ENCODE data around the gene OSCP1.
"Not testable (repeated sequence)": the region's sequence is repeated elsewhere in the genome, so short reads cannot be mapped to it uniquely, and the experiment has no call there.

OSCP1 gene

DNA sequence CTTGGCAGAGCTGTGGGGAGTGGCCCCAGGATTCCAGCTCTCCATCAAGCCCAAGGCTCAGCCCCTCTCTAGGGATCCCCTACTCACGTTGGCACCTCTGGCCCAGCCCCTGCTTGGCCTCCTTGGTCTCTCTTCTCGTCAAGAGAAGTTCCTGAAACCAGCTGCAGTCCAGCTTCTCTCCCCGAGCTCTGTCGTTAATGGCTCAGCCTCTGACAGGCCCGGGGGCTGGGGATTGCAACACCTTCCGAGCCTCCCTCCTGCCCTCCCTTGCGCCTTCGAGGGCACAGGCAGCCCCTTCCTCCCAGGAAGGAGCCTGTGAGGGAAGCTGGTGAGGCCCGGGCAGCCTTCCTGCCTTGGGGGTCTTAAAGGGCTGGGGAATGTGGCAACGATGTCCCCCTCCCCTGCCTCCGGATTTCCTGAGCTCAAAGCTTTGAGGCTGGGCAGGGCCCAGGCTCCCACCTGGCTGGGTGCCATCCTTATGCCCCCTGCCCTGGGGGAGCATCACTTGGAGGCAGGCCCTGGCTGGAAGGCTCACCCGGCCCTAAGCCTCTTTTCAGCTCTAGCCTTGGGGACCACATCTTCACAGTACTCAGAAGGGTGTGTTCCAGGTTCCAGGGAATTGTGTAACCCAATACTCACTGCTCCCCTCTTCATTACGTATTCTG, 32.6 kb upstream of the OSCP1 start, which contains the start of gene CSF3R:
CSF3R (minus strand) TSS at position 190 of the 665 bp plus-strand sequence. CDS start 3,417 bp downstream, outside the sequence.
- DNase-seq (ENCODE audit: insufficient read length) (no peak), FAIRE-seq (no peak)
- TF ChIP-seq POLR2A (IDR thresholded peaks at IDR 0.05; ENCODE audit: low read depth, low read length) (no peak), TAF1 (IDR thresholded peaks at IDR 0.05; ENCODE audit: borderline replicate concordance, low read depth, low read length) (no peak), POLR2AphosphoS5 (IDR thresholded peaks at IDR 0.05; ENCODE audit: low read depth, low read length) (no peak)

DNA sequence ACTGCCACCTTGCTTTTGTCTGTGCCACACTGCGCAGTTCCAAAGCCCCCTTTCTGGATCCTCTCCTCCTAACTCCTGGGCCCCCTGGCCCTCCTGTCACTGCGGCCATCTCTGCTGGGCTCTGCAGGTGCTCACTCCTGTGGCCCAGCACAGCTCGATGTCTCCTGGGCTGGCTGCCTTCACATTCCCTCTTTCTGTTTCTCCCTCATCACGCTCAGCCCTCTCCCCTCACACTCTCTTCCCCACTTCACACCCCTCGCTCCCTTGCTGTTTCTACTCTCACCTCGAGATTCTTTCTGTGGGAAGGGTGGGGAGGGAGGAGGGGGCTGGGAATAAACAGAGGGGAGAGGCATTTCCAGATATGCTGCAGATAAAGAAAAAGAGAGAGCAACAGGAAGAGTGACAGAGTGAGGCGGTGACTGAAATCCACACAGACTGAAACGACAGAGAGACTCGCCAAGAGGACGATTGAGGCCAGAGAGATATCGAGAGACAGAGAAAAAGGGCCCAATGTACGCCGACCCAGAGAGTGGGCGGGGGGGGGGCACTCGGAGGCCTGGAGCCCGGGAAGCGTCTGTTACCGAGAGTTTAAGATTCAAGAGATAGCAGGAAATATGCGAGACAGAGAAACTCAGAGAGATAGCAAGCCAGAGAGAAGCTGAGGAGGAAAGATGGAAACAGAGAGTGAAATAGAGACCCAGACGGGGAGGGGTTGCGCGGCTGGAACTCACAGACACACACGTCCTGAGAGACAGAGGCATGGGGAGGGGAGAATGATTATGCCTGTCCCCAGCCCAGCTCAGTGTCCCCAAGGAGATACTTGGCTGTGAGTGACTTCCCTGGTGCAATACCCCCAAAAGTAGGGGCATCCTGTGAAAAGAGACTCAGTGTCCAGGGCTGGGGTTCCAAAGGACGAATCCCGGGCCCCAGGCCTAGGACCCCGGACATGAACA, 31.8 kb upstream of the OSCP1 start:
- FAIRE-seq (no peak), DNase-seq (ENCODE audit: insufficient read length) (no peak)
- TF ChIP-seq TAF1 (IDR thresholded peaks at IDR 0.05; ENCODE audit: borderline replicate concordance, low read depth, low read length) (no peak), POLR2AphosphoS5 (IDR thresholded peaks at IDR 0.05; ENCODE audit: low read depth, low read length) (no peak), POLR2A (IDR thresholded peaks at IDR 0.05; ENCODE audit: low read depth, low read length) (no peak)

DNA sequence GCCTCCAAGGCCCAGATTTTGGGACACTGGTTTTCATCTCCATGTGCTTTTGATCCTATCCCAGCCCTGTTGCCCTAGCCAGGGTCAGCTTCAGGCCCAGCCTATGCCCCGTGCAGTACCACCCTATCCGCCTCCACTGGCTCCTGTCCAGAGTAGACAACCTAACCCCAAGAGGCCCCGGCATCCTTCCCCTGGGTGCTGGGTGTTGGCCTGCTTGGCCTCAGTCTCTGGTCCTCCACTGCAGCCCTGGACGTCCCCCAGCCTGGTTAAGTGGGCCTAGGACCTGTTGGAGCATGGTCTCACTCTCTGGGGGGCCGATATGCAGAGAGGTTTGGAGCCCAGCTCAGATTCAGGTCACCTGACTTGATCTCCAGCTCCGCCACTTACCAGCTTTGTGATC, 30.8 kb upstream of the OSCP1 start:
- FAIRE-seq (no peak), DNase-seq (ENCODE audit: insufficient read length) (no peak)
- TF ChIP-seq POLR2AphosphoS5 (IDR thresholded peaks at IDR 0.05; ENCODE audit: low read depth, low read length) = no peak
- no peak for TF ChIP-seq TAF1 (IDR thresholded peaks at IDR 0.05; ENCODE audit: borderline replicate concordance, low read depth, low read length)

DNA sequence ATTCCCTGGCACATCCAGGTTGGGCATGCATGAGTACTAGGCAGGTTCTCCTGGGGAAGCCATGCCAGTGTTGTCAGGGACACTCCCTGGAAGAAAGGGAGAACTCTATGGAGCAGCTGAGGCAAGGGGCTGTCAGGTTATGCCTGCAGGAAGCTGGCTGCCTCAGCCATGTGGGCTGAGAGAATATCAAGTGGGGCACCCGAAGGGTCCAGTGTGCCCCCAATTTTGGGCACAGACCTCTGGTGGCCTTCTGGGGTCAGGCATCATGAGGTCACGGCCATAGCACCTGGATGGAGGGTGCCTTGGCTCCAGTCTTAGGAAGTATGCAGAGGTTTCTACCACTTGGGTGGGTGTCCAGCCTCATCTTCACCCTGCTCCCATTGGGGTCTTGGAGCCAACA, 29.9 kb upstream of the OSCP1 start:
- TF ChIP-seq POLR2AphosphoS5 (IDR thresholded peaks at IDR 0.05; ENCODE audit: low read depth, low read length) (no peak), POLR2A (IDR thresholded peaks at IDR 0.05; ENCODE audit: low read depth, low read length) (no peak), TAF1 (IDR thresholded peaks at IDR 0.05; ENCODE audit: borderline replicate concordance, low read depth, low read length) (no peak)
- DNase-seq (ENCODE audit: insufficient read length) (no peak), FAIRE-seq (no peak)

DNA sequence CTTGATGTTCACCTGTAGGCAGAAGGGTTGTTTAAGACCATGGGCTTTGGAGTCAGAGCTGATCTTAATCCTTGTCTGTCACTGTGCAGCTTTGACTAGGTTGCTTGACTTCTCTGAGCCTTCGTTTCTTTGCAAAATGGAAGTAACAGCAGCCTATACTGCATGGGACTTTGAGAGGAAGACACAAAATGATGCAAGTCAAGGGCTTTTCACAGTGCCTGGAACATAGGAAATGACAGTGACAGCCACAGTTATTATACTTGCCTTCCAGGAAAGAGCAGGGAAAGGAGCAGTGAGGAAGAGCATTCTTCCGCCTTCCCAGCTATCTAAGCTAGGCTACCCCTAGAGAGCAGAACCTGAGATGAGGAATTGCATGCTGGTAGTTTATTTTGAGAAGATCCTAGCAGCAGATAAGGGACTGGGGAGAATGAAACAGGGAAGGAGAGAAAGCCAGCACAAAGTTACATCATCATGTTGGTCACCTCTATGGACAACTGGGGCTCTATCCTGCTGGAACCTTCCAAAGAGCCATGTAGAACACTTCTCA, 29.3 kb upstream of the OSCP1 start:
- no peak for DNase-seq (ENCODE audit: insufficient read length)
- FAIRE-seq = no peak
- TF ChIP-seq POLR2AphosphoS5 (IDR thresholded peaks at IDR 0.05; ENCODE audit: low read depth, low read length) = no peak
- no peak for TF ChIP-seq POLR2A (IDR thresholded peaks at IDR 0.05; ENCODE audit: low read depth, low read length)
- TF ChIP-seq TAF1 (IDR thresholded peaks at IDR 0.05; ENCODE audit: borderline replicate concordance, low read depth, low read length) = no peak

DNA sequence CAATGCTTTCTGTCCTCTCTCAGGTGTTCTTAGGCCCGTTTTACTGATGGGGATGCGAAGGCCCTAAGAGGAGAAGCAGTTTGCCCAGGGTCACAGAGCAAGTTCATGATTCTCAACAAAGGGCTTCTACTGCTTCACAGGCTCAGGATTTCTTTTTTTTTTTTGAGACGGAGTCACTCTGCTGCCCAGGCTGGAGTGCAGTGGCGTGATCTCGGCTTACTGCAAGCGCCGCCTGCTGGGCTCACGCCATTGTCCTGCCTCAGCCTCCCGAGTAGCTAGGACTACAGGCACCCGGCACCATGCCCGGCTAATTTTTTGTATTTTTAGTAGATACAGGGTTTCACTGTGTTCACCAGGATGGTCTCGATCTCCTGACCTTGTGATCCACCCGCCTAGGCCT, 27.4 kb upstream of the OSCP1 start:
- DNase-seq (ENCODE audit: insufficient read length); FAIRE-seq: not testable (repeated sequence)

DNA sequence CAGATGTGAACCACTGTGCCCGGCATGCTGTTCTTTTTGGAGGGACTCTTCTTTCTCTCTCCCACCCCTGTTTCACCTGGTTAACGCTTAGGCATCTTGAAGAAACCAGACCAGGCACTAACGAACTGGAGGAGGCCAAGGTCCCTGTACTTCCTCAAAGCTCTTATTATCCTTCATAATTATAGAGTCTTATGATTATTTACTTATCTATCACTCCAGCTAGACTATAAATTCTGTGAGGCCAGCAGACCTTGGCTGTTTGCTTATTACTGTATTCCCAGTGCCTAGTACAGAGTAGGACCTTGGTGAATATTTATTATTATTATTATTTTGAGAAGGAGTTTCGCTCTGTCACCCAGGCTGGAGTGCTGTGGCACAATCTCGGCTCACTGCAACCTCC, 26.7 kb upstream of the OSCP1 start:
- TF ChIP-seq POLR2A (IDR thresholded peaks at IDR 0.05; ENCODE audit: low read depth, low read length) = no peak
- TF ChIP-seq POLR2AphosphoS5 (IDR thresholded peaks at IDR 0.05; ENCODE audit: low read depth, low read length) = no peak
- no peak for TF ChIP-seq TAF1 (IDR thresholded peaks at IDR 0.05; ENCODE audit: borderline replicate concordance, low read depth, low read length)
- DNase-seq (ENCODE audit: insufficient read length) (no peak), FAIRE-seq (no peak)

DNA sequence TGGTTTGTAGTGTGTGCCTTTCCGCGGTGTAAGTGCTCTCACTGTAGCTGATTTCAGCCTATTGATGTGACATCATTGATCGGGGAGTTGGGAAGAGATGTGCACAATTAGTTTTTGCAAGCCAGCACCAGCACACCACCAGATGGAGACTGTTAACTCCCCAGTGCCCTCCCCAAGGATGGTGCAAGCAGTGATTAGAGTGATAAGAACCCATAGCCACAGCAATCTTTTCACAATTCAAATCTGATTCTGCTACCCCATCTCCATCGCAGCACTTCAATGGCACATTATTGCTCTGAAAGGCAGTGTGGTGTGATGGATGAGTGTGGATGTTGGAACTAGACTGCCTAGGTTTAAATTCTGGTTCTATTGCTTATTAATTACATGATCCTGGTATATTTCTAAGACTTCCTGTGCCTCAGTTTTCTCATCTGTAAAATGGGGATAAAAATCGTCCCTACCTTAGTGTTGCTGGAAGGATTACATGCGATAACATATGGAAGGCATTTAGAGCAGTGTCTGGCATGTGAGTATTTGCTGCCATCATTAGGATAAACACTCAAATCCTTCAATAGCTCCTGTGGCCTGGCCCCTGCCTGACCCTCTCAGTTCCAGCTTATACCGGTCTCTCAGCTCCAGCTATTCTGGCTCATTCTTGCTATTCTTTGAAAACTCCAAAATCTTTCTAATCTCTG, 25.8 kb upstream of the OSCP1 start:
- FAIRE-seq = no peak
- TF ChIP-seq POLR2AphosphoS5 (IDR thresholded peaks at IDR 0.05; ENCODE audit: low read depth, low read length) = no peak
- no peak for TF ChIP-seq TAF1 (IDR thresholded peaks at IDR 0.05; ENCODE audit: borderline replicate concordance, low read depth, low read length)
- TF ChIP-seq POLR2A (IDR thresholded peaks at IDR 0.05; ENCODE audit: low read depth, low read length) = no peak
- DNase-seq (ENCODE audit: insufficient read length) = no peak

DNA sequence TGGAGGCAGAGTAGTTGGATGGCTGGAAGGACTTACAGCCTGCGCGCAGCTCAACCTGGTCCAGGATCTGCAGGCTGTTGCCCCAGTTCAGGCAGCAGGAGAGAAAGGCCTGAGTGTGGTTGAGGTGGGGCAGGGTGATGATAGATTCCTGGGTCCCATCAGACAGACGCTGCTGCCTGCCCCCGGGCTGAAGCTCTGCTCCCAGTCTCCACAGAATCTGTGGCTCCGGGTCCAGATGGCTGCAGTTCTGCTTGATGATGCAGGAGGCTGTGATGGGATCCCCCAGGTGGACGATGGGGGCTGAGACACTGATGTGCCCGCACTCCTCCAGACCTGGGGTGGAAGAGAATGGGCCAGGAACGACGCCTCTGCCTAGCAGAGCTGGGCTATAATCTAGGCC, 25.1 kb upstream of the OSCP1 start:
- TF ChIP-seq POLR2A (IDR thresholded peaks at IDR 0.05; ENCODE audit: low read depth, low read length) (no peak), POLR2AphosphoS5 (IDR thresholded peaks at IDR 0.05; ENCODE audit: low read depth, low read length) (no peak), TAF1 (IDR thresholded peaks at IDR 0.05; ENCODE audit: borderline replicate concordance, low read depth, low read length) (no peak)
- DNase-seq (ENCODE audit: insufficient read length) (no peak), FAIRE-seq (no peak)

DNA sequence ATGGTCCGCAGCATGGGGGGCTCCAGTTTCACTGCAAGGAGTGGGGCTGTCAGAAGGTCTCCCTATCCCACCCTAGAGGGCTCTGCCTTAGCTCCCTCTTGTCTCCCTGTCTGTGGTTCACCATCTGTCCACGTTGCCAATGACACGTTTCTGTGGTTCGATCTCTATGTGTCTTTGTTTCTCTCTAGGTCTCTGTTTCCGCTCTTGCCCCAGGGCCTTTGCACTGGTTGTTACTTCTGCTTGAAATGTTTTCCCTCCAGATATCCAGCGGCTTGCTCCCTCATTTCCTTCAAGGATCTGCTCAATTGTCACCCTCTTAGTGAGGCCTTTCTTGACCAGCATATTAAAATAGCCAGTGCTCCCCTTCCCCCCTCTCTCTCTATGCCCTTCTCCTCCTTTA, 22.4 kb upstream of the OSCP1 start:
- DNase-seq (ENCODE audit: insufficient read length) (no peak), FAIRE-seq (no peak)
- no peak for TF ChIP-seq POLR2A (IDR thresholded peaks at IDR 0.05; ENCODE audit: low read depth, low read length)
- no peak for TF ChIP-seq TAF1 (IDR thresholded peaks at IDR 0.05; ENCODE audit: borderline replicate concordance, low read depth, low read length)
- TF ChIP-seq POLR2AphosphoS5 (IDR thresholded peaks at IDR 0.05; ENCODE audit: low read depth, low read length) = no peak
